GM23338 (cell line): Measurements from ENCODE around the gene SRMS. TPM values are rescaled to one million over a fixed set of nuclear protein-coding genes. Genes with fewer than 3 reads are reported as not detected.

ENCODE experiments used
- ATAC-seq: fragments of 200-7000 bp; cut with Tn5 transposase; 3 replicates; pipeline ENCODE4 v1.9.1; 2020
- DNase-seq: peaks from one replicate; pipeline ENCODE4 v3.0.0-alpha.2; 2015; ENCODE audit warnings: low spot score
- H2AFZ ChIP-seq: fragments of 200-600 bp; sonication (generic); 2 replicates; pipeline ENCODE4 v1.8.0; 2016; ENCODE audit warnings: antibody characterized with exemption, mild to moderate bottlenecking, moderate library complexity
- H3F3A ChIP-seq: fragments of 200-600 bp; sonication (generic); replicated peaks from 2 replicates; pipeline ENCODE4 v1.8.0; 2017; ENCODE audit warnings: antibody characterized with exemption, mixed run types, low read depth
- H3K27ac ChIP-seq: fragments of 200-600 bp; sonication (generic); 2 replicates; pipeline ENCODE4 v1.6.1; 2016; ENCODE audit warnings: low read depth
- H3K27me3 ChIP-seq: fragments of 200-600 bp; sonication (generic); 2 replicates; pipeline ENCODE4 v1.8.0; 2016; ENCODE audit warnings: mild to moderate bottlenecking, mixed run types, moderate library complexity; ENCODE audit not compliant: insufficient read depth
- H3K36me3 ChIP-seq: fragments of 200-600 bp; sonication (generic); 2 replicates; pipeline ENCODE4 v1.8.0; 2016; ENCODE audit warnings: mild to moderate bottlenecking; ENCODE audit not compliant: insufficient read depth
- H3K4me1 ChIP-seq: fragments of 200-600 bp; sonication (generic); 2 replicates; pipeline ENCODE4 v1.8.0; 2016; ENCODE audit warnings: mild to moderate bottlenecking, moderate library complexity; ENCODE audit not compliant: insufficient read depth
- H3K4me2 ChIP-seq: fragments of 200-600 bp; sonication (generic); 2 replicates; pipeline ENCODE4 v1.7.1; 2017; ENCODE audit warnings: mixed run types
- H3K4me3 ChIP-seq: fragments of 200-600 bp; sonication (generic); 2 replicates; pipeline ENCODE4 v1.6.1; 2016; ENCODE audit warnings: mixed run types
- H3K79me2 ChIP-seq: fragments of 200-600 bp; sonication (generic); replicated peaks from 2 replicates; pipeline ENCODE4 v1.8.0; 2017; ENCODE audit warnings: mild to moderate bottlenecking; ENCODE audit not compliant: insufficient read depth
- H3K9me2 ChIP-seq: fragments of 200-600 bp; sonication (generic); 2 replicates; pipeline ENCODE4 v1.8.0; 2017; ENCODE audit not compliant: insufficient read depth
- H4K20me1 ChIP-seq: fragments of 200-600 bp; sonication (generic); replicated peaks from 2 replicates; pipeline ENCODE4 v1.8.0; 2017; ENCODE audit warnings: mild to moderate bottlenecking; ENCODE audit not compliant: insufficient read depth
- H3K27ac Mint-ChIP-seq: 2 replicates; pipeline ENCODE4 v1.8.0; 2020; ENCODE audit warnings: inconsistent platforms, mild to moderate bottlenecking, moderate library complexity, mixed read lengths
- H3K27me3 Mint-ChIP-seq: 3 replicates; pipeline ENCODE4 v1.8.0; 2022; ENCODE audit warnings: low read depth, mild to moderate bottlenecking, moderate library complexity, mixed read lengths, inconsistent platforms; ENCODE audit not compliant: insufficient read depth, poor library complexity
- H3K36me3 Mint-ChIP-seq: 3 replicates; pipeline ENCODE4 v1.8.0; 2021; ENCODE audit warnings: low read depth, mild to moderate bottlenecking, inconsistent platforms, moderate library complexity, mixed read lengths
- H3K4me1 Mint-ChIP-seq: 3 replicates; pipeline ENCODE4 v1.8.0; 2020; ENCODE audit warnings: mild to moderate bottlenecking, inconsistent platforms, mixed read lengths
- H3K4me3 Mint-ChIP-seq: 3 replicates; pipeline ENCODE4 v1.8.0; 2021; ENCODE audit warnings: moderate library complexity, mild to moderate bottlenecking, inconsistent platforms, mixed read lengths
- H3K9me3 Mint-ChIP-seq: 3 replicates; pipeline ENCODE4 v1.8.0; 2020; ENCODE audit warnings: moderate library complexity, mild to moderate bottlenecking, inconsistent platforms, mixed read lengths
- CREB1 ChIP-seq: fragments of 250-450 bp; sonication (Bioruptor Pico); IDR thresholded peaks from 2 replicates; pipeline ENCODE4 v1.5.0; 2020; ENCODE audit warnings: low read depth, mild to moderate bottlenecking, moderate library complexity
- CTCF ChIP-seq, 2 experiments: fragments of 200-600 bp in 1 of 2; sonication (generic) in 1 of 2; conservative IDR thresholded peaks; 2 replicates each; pipeline versions ENCODE4 v1.5.1 to v1.6.1; 2016 to 2017; ENCODE audit warnings: antibody characterized with exemption in 2 of 2, low read depth in 2 of 2, mild to moderate bottlenecking in 2 of 2, moderate library complexity in 1 of 2
- ETS1 ChIP-seq: IDR thresholded peaks from 2 replicates; pipeline ENCODE4 v1.6.1; 2016; ENCODE audit warnings: antibody characterized with exemption
- EZH2 ChIP-seq: fragments of 200-600 bp; sonication (generic); IDR thresholded peaks from one replicate; pipeline ENCODE4 v1.8.0; 2017; ENCODE audit warnings: antibody characterized with exemption, mild to moderate bottlenecking, low read depth; ENCODE audit not compliant: unreplicated experiment
- EZH2phosphoT487 ChIP-seq: fragments of 200-600 bp; sonication (generic); IDR thresholded peaks from one replicate; pipeline ENCODE4 v1.8.1; 2018; ENCODE audit warnings: antibody characterized with exemption; ENCODE audit not compliant: unreplicated experiment
- JUNB ChIP-seq: IDR thresholded peaks from one replicate; pipeline ENCODE4 v1.6.1; 2016; ENCODE audit warnings: antibody characterized with exemption; ENCODE audit not compliant: unreplicated experiment
- NANOG ChIP-seq: IDR thresholded peaks from 2 replicates; pipeline ENCODE4 v1.6.1; 2016; ENCODE audit warnings: antibody characterized with exemption, borderline replicate concordance
- POLR2AphosphoS5 ChIP-seq: IDR thresholded peaks from 2 replicates; pipeline ENCODE4 v1.6.1; 2016; ENCODE audit warnings: antibody characterized with exemption, low read depth
- REST ChIP-seq: IDR thresholded peaks from one replicate; pipeline ENCODE4 v1.6.1; 2018; ENCODE audit warnings: antibody characterized with exemption; ENCODE audit not compliant: unreplicated experiment
- STAT1 ChIP-seq: IDR thresholded peaks from one replicate; pipeline ENCODE4 v1.6.1; 2016; ENCODE audit warnings: antibody characterized with exemption; ENCODE audit not compliant: unreplicated experiment
- ZNF114 ChIP-seq: fragments of 250-450 bp; sonication (Bioruptor Pico); IDR thresholded peaks from 2 replicates; pipeline ENCODE4 v1.5.0; 2020; ENCODE audit warnings: mild to moderate bottlenecking, moderate library complexity
- ZNF331 ChIP-seq: fragments of 250-450 bp; sonication (Bioruptor Pico); IDR thresholded peaks from 2 replicates; pipeline ENCODE4 v1.5.0; 2020; ENCODE audit warnings: low read depth, mild to moderate bottlenecking, moderate library complexity
- ZNF462 ChIP-seq: fragments of 250-450 bp; sonication (Bioruptor Pico); IDR thresholded peaks from 2 replicates; pipeline ENCODE4 v1.5.0; 2020; ENCODE audit warnings: mild to moderate bottlenecking, moderate library complexity
- polyA plus RNA-seq: library from polyadenylated mRNA; unstranded; fragments of >200 nt; fragmentation: Nextera tagmentation; extraction: Ambion mirVana; gene quantifications from 2 replicates; pipeline ENCODE4 v1.2.1, GENCODE V29; 2016
- total RNA-seq: library from RNA; depleted of rRNA; stranded (reverse); fragments of >200 nt; shearing (Covaris generic); gene quantifications from 2 replicates; pipeline ENCODE4 v1.2.3, GENCODE V29; 2014

Gene SRMS
- total and polyA plus RNA-seq, 2 experiments from 2014 or later, result 0.23 to 0.59 TPM

- Histone ChIP-seq H3K36me3 (no peaks in the 10 kb centered on the region), H3K9me2 (no peaks in the 10 kb centered on the region), H3K4me2 (no peak overlapping the region), H4K20me1 (no peaks in the 10 kb centered on the region), H3F3A (0 out of 2 replicates have a peak, but pooled peaks cover 7% of the 10 kb centered on the region), H3K27me3 (no peaks in the 10 kb centered on the region), H3K4me3 (no peak overlapping the region), H3K79me2 (no peaks in the 10 kb centered on the region), H3K27ac (no peak overlapping the region), H2AFZ (no peak overlapping the region), H3K4me1 (no peaks in the 10 kb centered on the region; the same call in 1 of the 2 replicates)
- no peaks in the 10 kb centered on the region for H3K4me1 Mint-ChIP-seq
- no peak for TF ChIP-seq REST
- TF ChIP-seq JUNB, result no peak
- TF ChIP-seq STAT1, result no peak
- TF ChIP-seq POLR2AphosphoS5, result no peak
- no peak for TF ChIP-seq EZH2
- no peak for TF ChIP-seq NANOG
- no peak for TF ChIP-seq ZNF331 (CRISPR knock-in tag)
- no peak for TF ChIP-seq EZH2phosphoT487
- TF ChIP-seq CREB1 (CRISPR knock-in tag), result no peak
- no peak for TF ChIP-seq CTCF (conservative IDR thresholded peaks at IDR 0.05; ENCODE audit: low read depth in 2 of 2)
- TF ChIP-seq ZNF114 (CRISPR knock-in tag), result no peak
- TF ChIP-seq ZNF462, result no peak
- no peak for TF ChIP-seq ETS1
- no peaks in the 10 kb centered on the region for H3K9me3 Mint-ChIP-seq
- no peak for DNase-seq
- no peaks in the 10 kb centered on the region for H3K36me3 Mint-ChIP-seq
- no peak overlapping the region for H3K27ac Mint-ChIP-seq
- no peak for ATAC-seq
- H3K27me3 Mint-ChIP-seq, result peaks cover 2% of the 10 kb centered on the region
- H3K4me3 Mint-ChIP-seq, result no peak overlapping the region
These were observed 28.8 kb upstream of the SRMS start for GRCh38 chr20:63576311-63576710.
